GM23248 (cell line): ENCODE measurements around the gene PNMT. TPM values are rescaled to one million over a fixed set of nuclear protein-coding genes. Genes with fewer than 3 reads are reported as not detected.

Experiments
- DNase-seq: peaks from one replicate; pipeline ENCODE4 v3.0.0-alpha.2; 2015
- H2AFZ ChIP-seq: fragments of 200-600 bp; sonication (generic); 2 replicates; pipeline ENCODE4 v1.6.1; 2016; ENCODE audit warnings: antibody characterized with exemption
- H3F3A ChIP-seq: fragments of 200-600 bp; sonication (generic); 2 replicates; pipeline ENCODE4 v1.6.1; 2016; ENCODE audit warnings: mild to moderate bottlenecking, antibody characterized with exemption, mixed run types; ENCODE audit not compliant: insufficient read depth
- H3K27ac ChIP-seq: fragments of 200-600 bp; sonication (generic); 2 replicates; pipeline ENCODE4 v1.5.1; 2016; ENCODE audit warnings: mild to moderate bottlenecking
- H3K27me3 ChIP-seq: fragments of 200-600 bp; sonication (generic); replicated peaks from 2 replicates; pipeline ENCODE4 v1.6.1; 2016; ENCODE audit warnings: mild to moderate bottlenecking; ENCODE audit not compliant: insufficient read depth
- H3K36me3 ChIP-seq: fragments of 200-600 bp; sonication (generic); 2 replicates; pipeline ENCODE4 v1.6.1; 2016; ENCODE audit warnings: low read depth, mild to moderate bottlenecking
- H3K4me1 ChIP-seq: fragments of 200-600 bp; sonication (generic); 2 replicates; pipeline ENCODE4 v1.6.1; 2016; ENCODE audit warnings: mild to moderate bottlenecking; ENCODE audit not compliant: insufficient read depth
- H3K4me2 ChIP-seq: fragments of 200-600 bp; sonication (generic); one replicate; pipeline ENCODE4 v1.6.1; 2016; ENCODE audit warnings: mild to moderate bottlenecking; ENCODE audit not compliant: unreplicated experiment
- H3K4me3 ChIP-seq: fragments of 200-600 bp; sonication (generic); 2 replicates; pipeline ENCODE4 v1.5.1; 2016; ENCODE audit warnings: mild to moderate bottlenecking
- H3K79me2 ChIP-seq: fragments of 200-600 bp; sonication (generic); 2 replicates; pipeline ENCODE4 v1.6.1; 2016; ENCODE audit warnings: mild to moderate bottlenecking; ENCODE audit not compliant: insufficient read depth
- H3K9ac ChIP-seq: fragments of 200-600 bp; sonication (generic); 2 replicates; pipeline ENCODE4 v1.6.1; 2016; ENCODE audit warnings: mild to moderate bottlenecking
- H3K9me2 ChIP-seq: fragments of 200-600 bp; sonication (generic); 2 replicates; pipeline ENCODE4 v1.6.1; 2016; ENCODE audit warnings: mixed run types, mild to moderate bottlenecking, moderate library complexity; ENCODE audit not compliant: insufficient read depth
- H3K9me3 ChIP-seq: fragments of 200-600 bp; sonication (generic); one replicate; pipeline ENCODE4 v1.6.1; 2017; ENCODE audit warnings: low read depth
- H4K20me1 ChIP-seq: fragments of 200-600 bp; sonication (generic); 2 replicates; pipeline ENCODE4 v1.6.0; 2016; ENCODE audit not compliant: insufficient read depth
- EZH2 ChIP-seq: fragments of 200-600 bp; sonication (generic); IDR thresholded peaks from 2 replicates; pipeline ENCODE4 v1.6.1; 2018; ENCODE audit warnings: antibody characterized with exemption, mild to moderate bottlenecking; ENCODE audit not compliant: insufficient read depth, poor library complexity, severe bottlenecking
- EZH2phosphoT487 ChIP-seq: fragments of 200-600 bp; sonication (generic); IDR thresholded peaks from 2 replicates; pipeline ENCODE4 v1.6.1; 2018; ENCODE audit warnings: antibody characterized with exemption, moderate library complexity, mild to moderate bottlenecking, low read depth; ENCODE audit not compliant: insufficient read depth
- WGBS, 2 experiments: methylation state at CpG; one replicate each; pipeline ENCODE4 v1.1.6; 2015 to 2017; ENCODE audit warnings: low lambda C conversion rate in 2 of 2, low coverage in 1 of 2; ENCODE audit errors: missing lambda C conversion rate in 2 of 2; 5-methylcytosine and 5-hydroxymethylcytosine counted together
- in situ Hi-C: fragments of 300-500 bp; cut with MboI; formaldehyde crosslinking; loops from 2 replicates; pipeline ENCODE4 v1.15.0; 2020
- polyA plus RNA-seq: library from polyadenylated mRNA; unstranded; fragments of >200 nt; fragmentation: Nextera tagmentation; extraction: Ambion mirVana; gene quantifications from 2 replicates; pipeline ENCODE4 v1.2.1, GENCODE V29; 2016
- total RNA-seq: library from RNA; depleted of rRNA; stranded (reverse); fragments of >200 nt; shearing (Covaris generic); gene quantifications from 2 replicates; pipeline ENCODE4 v1.2.3, GENCODE V29; 2014; rRNA removed

Gene PNMT
- total RNA-seq (not detected in 2 replicates), polyA plus RNA-seq (not detected in 2 replicates)

- Histone ChIP-seq H3K79me2 (no peaks in the 10 kb centered on the region), H3F3A (no peaks in the 10 kb centered on the region), H4K20me1 (no peaks in the 10 kb centered on the region), H3K36me3 (no peaks in the 10 kb centered on the region), H3K27me3 (peaks cover 37% of the 10 kb centered on the region; the same call in 1 of the 2 replicates), H3K9me3 (no peaks in the 10 kb centered on the region), H3K4me3 (peak within 1 kb of the TSS; percentile 53), H3K9me2 (no peaks in the 10 kb centered on the region), H2AFZ (peak within 1 kb of the TSS; percentile 53), H3K27ac (no peak within 1 kb of the TSS), H3K4me2 (peak within 1 kb of the TSS; percentile 55), H3K4me1 (no peaks in the 10 kb centered on the region), H3K9ac (no peak within 1 kb of the TSS)
- no peak; the same call in 1 of the 2 replicates for TF ChIP-seq EZH2phosphoT487
- TF ChIP-seq EZH2 = peak; percentile 87
- peak; percentile 79 for DNase-seq
- WGBS, 2 experiments = 2 to 3% methylated on average over 31 to 85 of the region's 85 CpGs
- in situ Hi-C loops = no loop called here
These were observed at the start of gene PNMT for GRCh38 chr17:39667945-39668924. PNMT (plus strand) TSS chr17:39668453; CDS start chr17:39668476, 23 bp downstream.

- no peaks in the 10 kb centered on the region for H3K9me3 ChIP-seq
- H3K36me3 ChIP-seq = no peaks in the 10 kb centered on the region
- H3K27me3 ChIP-seq = no peaks in the 10 kb centered on the region; the same call in 1 of the 2 replicates
- peak overlapping the region; percentile 97 for H2AFZ ChIP-seq
- H3K4me3 ChIP-seq = peak overlapping the region; percentile 95
- H4K20me1 ChIP-seq = no peaks in the 10 kb centered on the region
- H3K79me2 ChIP-seq = no peaks in the 10 kb centered on the region
- TF ChIP-seq EZH2phosphoT487 = no peak
- TF ChIP-seq EZH2 = no peak
- H3K4me1 ChIP-seq = no peaks in the 10 kb centered on the region
- no peaks in the 10 kb centered on the region for H3K9me2 ChIP-seq
- peaks cover 7% of the 10 kb centered on the region; the same call in 1 of the 2 replicates for H3F3A ChIP-seq
- no peak for DNase-seq
- WGBS, 2 experiments = 55 to 61% methylated on average over 13 of the region's 13 CpGs
- in situ Hi-C loops = no loop called here
- no peak overlapping the region for H3K27ac ChIP-seq
- peak overlapping the region; percentile 98 for H3K4me2 ChIP-seq
- peak overlapping the region; percentile 85; the same call in 1 of the 2 replicates for H3K9ac ChIP-seq
These were observed 49.1 kb upstream of the PNMT start for GRCh38 chr17:39618956-39619785.

GRCh38 chr17:39619786-39620101, 48.5 kb upstream of the PNMT start:
- H3F3A ChIP-seq = peaks cover 7% of the 10 kb centered on the region; the same call in 1 of the 2 replicates

More at GRCh38 chr17:39619786-39620101, 48.5 kb upstream of the PNMT start:
- Histone ChIP-seq H3K4me2 (no peak overlapping the region), H2AFZ (no peak overlapping the region), H3K36me3 (no peaks in the 10 kb centered on the region), H3K9me3 (no peaks in the 10 kb centered on the region), H3K4me1 (no peaks in the 10 kb centered on the region), H3K4me3 (no peak overlapping the region), H3K79me2 (no peaks in the 10 kb centered on the region), H3K9me2 (no peaks in the 10 kb centered on the region), H4K20me1 (no peaks in the 10 kb centered on the region), H3K27me3 (no peaks in the 10 kb centered on the region; the same call in 1 of the 2 replicates), H3K27ac (no peak overlapping the region), H3K9ac (no peak overlapping the region)
- DNase-seq = no peak
- 17 to 36% methylated on average over 1 of the region's 1 CpG for WGBS, 2 experiments
- in situ Hi-C loops = loop anchor here (10.0 kb wide), 1 partner anchor 135 kb away; no protein-coding TSS in a partner anchor
- TF ChIP-seq EZH2 (no peak), EZH2phosphoT487 (no peak)
